Mucosa of descending colon (tissue), 3 donors: ENCODE measurements around the gene BIN1. TPM values are rescaled to one million over a fixed set of nuclear protein-coding genes. Genes with fewer than 3 reads are reported as not detected.

ENCODE experiments used
- ATAC-seq: fragments of 200-7000 bp; cut with Tn5 transposase; one replicate; pipeline ENCODE4 v1.9.1; 2020; ENCODE audit warnings: mild to moderate bottlenecking, moderate library complexity
- DNase-seq, 3 donors: peaks; one replicate each; pipeline ENCODE4 v3.0.0-alpha.2; 2020
- H3K36me3 ChIP-seq: fragments of 200-600 bp; one replicate; pipeline ENCODE4 v1.8.0; 2021; ENCODE audit warnings: low read depth, mild to moderate bottlenecking
- H3K4me1 ChIP-seq: fragments of 200-600 bp; one replicate; pipeline ENCODE4 v1.8.0; 2021; ENCODE audit warnings: low read depth, mild to moderate bottlenecking
- H3K4me3 ChIP-seq: fragments of 200-600 bp; one replicate; pipeline ENCODE4 v1.8.0; 2021; ENCODE audit warnings: mild to moderate bottlenecking
- H3K9me3 ChIP-seq: fragments of 200-600 bp; one replicate; pipeline ENCODE4 v1.8.0; 2021; ENCODE audit warnings: mild to moderate bottlenecking
- intact Hi-C, 2 donors: fragments of 100-400 bp; cut with DNase I in 1 of 2; cut with micrococcal nuclease in 1 of 2; formaldehyde crosslinking; loops; one replicate each; pipeline versions ENCODE4 v1.11.0 to v1.11.1; 2022; cut with DNase I, micrococcal nuclease
- total RNA-seq, 3 donors: library from RNA; stranded (reverse); fragmentation: NEBNext Ultra II Directional in 2 of 3; extraction: Animal tissue kit (Norgen Biotek cat#: 25700) in 2 of 3; gene quantifications; one replicate each; pipeline versions ENCODE4 v1.2.1 to v1.2.4, GENCODE V29; 2021 to 2023
- TF ChIP-seq, protein P1 (sequence below): fragments of 200-600 bp; IDR thresholded peaks from one replicate; pipeline ENCODE4 v1.8.0; 2022; ENCODE audit warnings: antibody characterized with exemption, mild to moderate bottlenecking
- donor health status: DM: no; HTN: no; CAD: no; lungs with moderate emphysema.
- donor health status: DM: no; HTN: no; CAD: no.
- donor health status: DM: no; HTN: yes; CAD: no.

BIN1 gene
- total RNA-seq, 3 donors from 2014 or later: 37.6 to 65.7 (median 46.3) TPM

DNA sequence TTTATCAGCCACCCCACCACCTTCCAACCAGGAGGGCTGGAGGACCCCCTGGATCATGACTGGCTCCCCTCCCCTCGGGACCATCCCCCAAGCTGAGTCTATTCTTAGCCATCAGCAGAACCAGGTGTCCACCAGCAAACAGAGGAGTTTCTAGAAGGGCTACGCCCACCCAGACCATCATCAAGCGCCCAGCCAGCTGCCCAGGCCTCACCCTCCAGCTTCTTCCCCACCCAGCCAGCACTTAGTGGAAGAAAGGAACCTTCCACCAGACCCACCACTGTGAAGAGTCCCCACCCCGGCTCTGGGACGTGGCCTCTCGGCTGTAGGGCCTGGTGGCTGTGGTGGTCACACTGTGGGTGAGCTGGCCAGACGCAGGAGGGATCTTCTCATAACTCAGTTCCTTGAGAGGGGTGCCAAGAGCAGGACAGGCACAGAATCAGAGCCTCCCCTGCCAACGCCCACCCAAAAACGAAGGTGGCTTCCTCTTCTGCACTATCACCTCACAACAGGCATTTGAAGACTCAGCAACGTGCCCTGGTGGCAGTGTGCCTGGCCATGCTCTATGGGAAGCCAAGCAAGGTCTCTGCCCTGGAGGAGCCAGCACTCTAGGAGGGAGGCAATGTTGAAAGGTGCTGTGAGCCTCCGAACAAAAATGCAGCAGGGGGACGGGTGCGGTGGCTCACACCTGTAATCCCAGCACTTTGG lies 19.0 kb downstream of the BIN1 start:
- peaks cover 23% of the 10 kb centered on the region for H3K4me1 ChIP-seq
- TF ChIP-seq, protein P1, sequence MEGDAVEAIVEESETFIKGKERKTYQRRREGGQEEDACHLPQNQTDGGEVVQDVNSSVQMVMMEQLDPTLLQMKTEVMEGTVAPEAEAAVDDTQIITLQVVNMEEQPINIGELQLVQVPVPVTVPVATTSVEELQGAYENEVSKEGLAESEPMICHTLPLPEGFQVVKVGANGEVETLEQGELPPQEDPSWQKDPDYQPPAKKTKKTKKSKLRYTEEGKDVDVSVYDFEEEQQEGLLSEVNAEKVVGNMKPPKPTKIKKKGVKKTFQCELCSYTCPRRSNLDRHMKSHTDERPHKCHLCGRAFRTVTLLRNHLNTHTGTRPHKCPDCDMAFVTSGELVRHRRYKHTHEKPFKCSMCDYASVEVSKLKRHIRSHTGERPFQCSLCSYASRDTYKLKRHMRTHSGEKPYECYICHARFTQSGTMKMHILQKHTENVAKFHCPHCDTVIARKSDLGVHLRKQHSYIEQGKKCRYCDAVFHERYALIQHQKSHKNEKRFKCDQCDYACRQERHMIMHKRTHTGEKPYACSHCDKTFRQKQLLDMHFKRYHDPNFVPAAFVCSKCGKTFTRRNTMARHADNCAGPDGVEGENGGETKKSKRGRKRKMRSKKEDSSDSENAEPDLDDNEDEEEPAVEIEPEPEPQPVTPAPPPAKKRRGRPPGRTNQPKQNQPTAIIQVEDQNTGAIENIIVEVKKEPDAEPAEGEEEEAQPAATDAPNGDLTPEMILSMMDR: no peak

DNA sequence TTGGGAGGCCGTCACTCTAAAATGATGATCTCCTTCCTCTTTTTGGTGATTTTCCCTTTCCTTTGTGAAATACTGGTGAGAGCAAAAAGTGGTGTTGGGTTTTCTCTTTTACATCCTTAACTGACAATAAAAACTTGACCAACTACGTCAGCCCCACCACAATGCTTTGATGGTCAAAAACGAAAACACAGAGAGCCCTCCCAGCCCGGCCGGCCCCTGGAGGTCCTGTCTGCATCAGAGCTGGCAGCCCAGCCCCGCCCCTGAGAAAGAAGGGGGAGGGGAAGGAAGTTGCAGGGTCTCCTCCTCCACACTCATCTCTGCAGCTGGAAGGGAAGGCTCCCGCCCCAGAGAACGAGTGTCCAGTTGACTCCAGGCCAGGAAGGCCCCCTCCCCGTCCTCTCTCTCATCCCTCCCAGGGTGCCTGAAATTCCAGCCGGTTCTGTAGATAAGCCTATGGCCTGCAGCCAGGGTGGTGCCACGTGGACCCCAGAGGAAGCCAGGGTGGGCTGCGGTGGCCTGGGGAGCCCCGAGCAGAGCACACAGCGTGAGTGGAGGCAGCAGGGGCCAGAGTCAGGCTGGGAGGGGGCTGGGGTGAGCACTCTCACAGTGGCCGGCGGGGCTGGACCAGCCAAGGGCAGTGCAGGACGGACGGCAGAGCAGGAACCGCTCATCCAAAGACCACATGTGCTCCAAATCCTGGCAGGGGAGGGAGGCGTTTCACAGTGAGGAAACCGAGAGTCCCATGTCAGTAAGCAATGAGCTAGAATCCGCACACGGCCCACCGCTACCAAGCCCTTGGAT lies 19.8 kb downstream of the BIN1 start:
- Histone ChIP-seq H3K4me3 (no peak overlapping the region), H3K36me3 (no peaks in the 10 kb centered on the region), H3K9me3 (no peaks in the 10 kb centered on the region), H3K4me1 (peaks cover 26% of the 10 kb centered on the region)
- TF ChIP-seq, protein P1: no peak
- ATAC-seq (no peak), DNase-seq (peak; percentile 64 to 73 (median 68))
- intact Hi-C loops: no loop called here

More for the DNA sequence above, 19.0 kb downstream of the BIN1 start:
- intact Hi-C loops: no loop called here
- peak in 1 of 3 donors; percentile 43 for DNase-seq
- no peaks in the 10 kb centered on the region for H3K9me3 ChIP-seq
- H3K36me3 ChIP-seq: no peaks in the 10 kb centered on the region
- ATAC-seq: no peak
- no peak overlapping the region for H3K4me3 ChIP-seq

DNA sequence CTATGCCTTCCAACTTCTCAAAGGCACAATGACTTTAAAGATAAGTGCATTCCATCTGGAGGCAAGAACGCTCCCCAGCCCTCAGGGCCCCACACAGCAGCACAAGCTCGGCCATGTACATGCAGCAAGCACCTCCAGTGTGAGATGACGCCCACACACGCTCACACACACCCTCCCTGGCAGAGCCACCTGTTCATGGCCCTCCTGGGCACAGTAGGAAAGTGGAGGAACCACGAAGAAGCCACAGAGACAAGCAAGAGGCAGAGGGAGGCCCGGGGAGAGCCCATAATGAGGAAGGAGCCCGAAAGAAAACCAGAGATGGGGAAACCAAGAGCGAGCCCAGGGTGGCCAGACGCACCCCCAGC lies 21.7 kb downstream of the BIN1 start:
- no peaks in the 10 kb centered on the region for H3K36me3 ChIP-seq
- intact Hi-C loops: no loop called here
- H3K9me3 ChIP-seq: no peaks in the 10 kb centered on the region
- peak; percentile 24 for ATAC-seq
- peak in 1 of 3 donors; percentile 44 for DNase-seq
- TF ChIP-seq, protein P1: no peak
- no peak overlapping the region for H3K4me3 ChIP-seq
- peaks cover 42% of the 10 kb centered on the region for H3K4me1 ChIP-seq

DNA sequence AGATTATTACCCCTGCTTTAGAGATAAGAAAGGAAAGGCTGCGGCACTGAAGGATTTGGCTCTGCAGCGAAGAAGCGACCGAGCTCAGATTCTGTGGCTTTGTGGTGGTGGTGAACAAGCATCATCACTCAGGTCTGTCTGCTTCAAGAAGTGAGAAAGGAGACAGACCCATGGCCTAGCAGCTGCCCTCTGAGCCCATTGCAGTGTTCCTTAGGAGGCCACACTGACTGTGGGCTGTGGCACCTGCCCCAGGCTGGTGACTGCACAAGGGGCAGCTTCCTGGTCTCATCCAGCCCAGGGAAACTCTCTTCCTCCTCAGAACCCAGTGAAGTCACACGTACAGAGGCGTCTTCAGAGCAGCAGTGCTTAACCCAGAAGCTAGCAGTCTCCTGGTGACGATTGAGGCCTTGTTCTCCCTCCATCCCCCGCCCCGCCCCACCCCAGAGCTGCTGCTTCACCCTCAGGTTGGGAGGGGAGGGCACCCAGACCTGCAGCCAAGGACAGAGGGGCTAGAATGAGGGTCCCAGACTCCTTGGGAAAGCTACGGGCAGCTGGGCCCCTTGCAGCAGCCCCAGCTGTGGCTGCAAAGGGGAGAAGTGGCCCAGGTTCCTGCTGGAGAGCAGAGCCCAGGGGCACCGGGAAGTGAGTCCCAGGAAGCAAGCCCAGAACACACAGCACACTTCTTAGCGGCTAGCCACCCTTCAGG lies 22.2 kb downstream of the BIN1 start:
- H3K4me1 ChIP-seq: peaks cover 47% of the 10 kb centered on the region
- DNase-seq: no peak
- intact Hi-C loops: no loop called here
- no peaks in the 10 kb centered on the region for H3K36me3 ChIP-seq
- TF ChIP-seq, protein P1: no peak
- no peak overlapping the region for H3K4me3 ChIP-seq
- peak; percentile 51 for ATAC-seq
- no peaks in the 10 kb centered on the region for H3K9me3 ChIP-seq

DNA sequence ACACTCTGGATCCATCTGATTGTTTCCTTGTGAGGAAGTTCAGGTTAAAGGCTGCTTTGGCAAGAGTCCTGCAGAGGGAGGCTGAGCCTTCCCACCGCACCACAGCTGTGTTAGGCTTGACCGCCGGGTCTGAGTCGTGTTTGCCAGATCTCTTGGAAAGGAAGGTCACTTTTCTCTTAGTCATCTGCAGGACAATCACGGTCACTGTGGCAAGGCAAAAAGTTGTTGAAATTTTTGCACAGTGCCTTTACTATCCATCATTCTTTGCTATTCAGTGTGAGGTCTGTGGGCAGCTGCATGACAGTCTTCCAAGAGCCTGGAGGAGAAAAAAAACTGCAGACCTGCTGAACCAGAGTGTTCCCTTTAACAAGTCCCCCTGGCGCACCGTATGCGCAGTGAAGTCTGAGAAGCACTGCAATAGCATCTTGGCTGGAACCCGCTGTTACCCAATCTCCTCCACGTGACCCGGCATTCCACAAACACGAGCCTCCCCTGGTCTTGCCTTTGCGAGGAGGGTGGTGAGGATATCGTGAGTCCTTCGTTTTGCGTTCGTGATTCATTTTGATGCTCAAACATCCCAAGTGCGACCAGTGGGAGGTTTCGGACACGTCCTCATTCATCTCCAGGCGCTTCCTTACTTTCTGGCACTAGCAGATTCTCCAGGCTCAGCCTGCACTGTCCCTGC lies 23.0 kb downstream of the BIN1 start:
- no peak for ATAC-seq
- Histone ChIP-seq H3K4me3 (no peak overlapping the region), H3K4me1 (peaks cover 49% of the 10 kb centered on the region), H3K9me3 (no peaks in the 10 kb centered on the region), H3K36me3 (no peaks in the 10 kb centered on the region)
- DNase-seq: peak in 1 of 3 donors; percentile 60
- intact Hi-C loops: no loop called here
- TF ChIP-seq, protein P1: no peak
